Loucy (cell line): ENCODE results near the gene DHX34.

Experiments used
- H2AFZ ChIP-seq: fragments of 200-600 bp; sonication (generic); 2 replicates; pipeline ENCODE4 v1.6.0; 2016; ENCODE audit warnings: antibody characterized with exemption, mild to moderate bottlenecking, low read length, moderate library complexity
- H3F3A ChIP-seq: fragments of 200-600 bp; 2 replicates; pipeline ENCODE4 v1.6.0; 2016; ENCODE audit warnings: antibody characterized with exemption, low read depth, mild to moderate bottlenecking
- H3K27me3 ChIP-seq: fragments of 200-600 bp; sonication (generic); 2 replicates; pipeline ENCODE4 v1.6.1; 2014; ENCODE audit warnings: low read length, mild to moderate bottlenecking; ENCODE audit not compliant: insufficient read depth, poor library complexity, severe bottlenecking
- H3K36me3 ChIP-seq: fragments of 200-600 bp; sonication (generic); 2 replicates; pipeline ENCODE4 v1.6.1; 2016; ENCODE audit warnings: low read length; ENCODE audit not compliant: insufficient read depth
- H3K4me1 ChIP-seq: fragments of 200-600 bp; sonication (generic); 2 replicates; pipeline ENCODE4 v1.5.1; 2014; ENCODE audit warnings: low read length, mild to moderate bottlenecking; ENCODE audit not compliant: insufficient read depth, poor library complexity, severe bottlenecking
- H3K4me2 ChIP-seq: fragments of 200-600 bp; sonication (generic); 2 replicates; pipeline ENCODE4 v1.6.0; 2014; ENCODE audit warnings: antibody characterized with exemption, low read length, low read depth, mild to moderate bottlenecking; ENCODE audit not compliant: poor library complexity, severe bottlenecking
- H3K4me3 ChIP-seq: fragments of 200-600 bp; sonication (generic); 2 replicates; pipeline ENCODE4 v1.5.1; 2014; ENCODE audit warnings: low read length, mild to moderate bottlenecking, mixed read lengths; ENCODE audit not compliant: poor library complexity, severe bottlenecking
- H3K79me2 ChIP-seq: fragments of 200-600 bp; sonication (generic); 2 replicates; pipeline ENCODE4 v1.6.1; 2014; ENCODE audit warnings: low read length; ENCODE audit not compliant: insufficient read depth
- H3K9ac ChIP-seq: fragments of 200-600 bp; sonication (generic); 2 replicates; pipeline ENCODE4 v1.6.0; 2014; ENCODE audit warnings: mild to moderate bottlenecking, low read depth, low read length, moderate library complexity; ENCODE audit not compliant: poor library complexity, severe bottlenecking
- H3K9me2 ChIP-seq: fragments of 200-600 bp; sonication (generic); replicated peaks from 2 replicates; pipeline ENCODE4 v1.6.1; 2016; ENCODE audit warnings: low read depth, low read length, mixed read lengths
- H3K9me3 ChIP-seq: fragments of 200-600 bp; sonication (generic); 2 replicates; pipeline ENCODE4 v1.6.1; 2014; ENCODE audit warnings: mild to moderate bottlenecking, antibody characterized with exemption, low read length, low read depth; ENCODE audit not compliant: insufficient read depth
- H4K20me1 ChIP-seq: fragments of 200-600 bp; sonication (generic); 2 replicates; pipeline ENCODE4 v1.6.0; 2014; ENCODE audit warnings: antibody characterized with exemption, low read length, mild to moderate bottlenecking; ENCODE audit not compliant: insufficient read depth, poor library complexity, severe bottlenecking
- EZH2phosphoT487 ChIP-seq: fragments of 200-600 bp; IDR thresholded peaks from 2 replicates; pipeline ENCODE4 v1.6.1; 2018; ENCODE audit warnings: antibody characterized with exemption, mild to moderate bottlenecking, moderate library complexity, borderline replicate concordance
- TF ChIP-seq, protein P1 (sequence below): fragments of 200-600 bp; sonication (generic); conservative IDR thresholded peaks from 2 replicates; pipeline ENCODE4 v1.5.1; 2014; ENCODE audit warnings: mild to moderate bottlenecking, antibody characterized with exemption, low read length

DHX34 gene

DNA sequence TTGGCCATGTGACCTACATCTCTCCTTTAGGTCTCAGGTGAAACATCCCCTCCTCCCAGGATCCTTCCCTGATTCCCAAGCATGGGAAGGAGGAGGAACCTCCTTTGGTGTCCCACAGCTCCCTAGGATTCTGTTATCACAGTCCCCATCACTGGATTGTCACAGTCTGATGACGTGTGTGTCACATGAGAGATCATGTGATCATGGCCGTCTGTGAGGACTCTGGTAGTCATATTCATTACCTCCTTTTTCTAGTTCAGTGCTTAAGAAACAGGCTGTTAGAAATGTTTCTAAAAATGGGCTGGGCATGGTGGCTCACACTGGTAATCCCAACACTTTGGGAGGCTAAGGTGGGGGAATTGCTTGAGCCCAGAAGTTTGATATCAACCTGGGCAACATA lies 3.0 kb downstream of the DHX34 start:
- H2AFZ ChIP-seq = 0 out of 2 replicates have a peak overlapping the region, but pooled peaks have one; percentile 47
- H3K27me3 ChIP-seq = no peaks in the 10 kb centered on the region
- peak overlapping the region; percentile 64 for H3K9ac ChIP-seq
- H3K4me3 ChIP-seq = peak overlapping the region; percentile 72
- peaks cover 48% of the 10 kb centered on the region for H3K79me2 ChIP-seq
- no peak for TF ChIP-seq EZH2phosphoT487
- H3F3A ChIP-seq = no peaks in the 10 kb centered on the region
- H3K4me2 ChIP-seq = peak overlapping the region; percentile 90
- H3K9me2 ChIP-seq = no peaks in the 10 kb centered on the region
- peaks cover 22% of the 10 kb centered on the region for H3K4me1 ChIP-seq
- H3K9me3 ChIP-seq = no peaks in the 10 kb centered on the region
- peaks cover 34% of the 10 kb centered on the region; the same call in 1 of the 2 replicates for H3K36me3 ChIP-seq
- H4K20me1 ChIP-seq = peaks cover 13% of the 10 kb centered on the region

DNA sequence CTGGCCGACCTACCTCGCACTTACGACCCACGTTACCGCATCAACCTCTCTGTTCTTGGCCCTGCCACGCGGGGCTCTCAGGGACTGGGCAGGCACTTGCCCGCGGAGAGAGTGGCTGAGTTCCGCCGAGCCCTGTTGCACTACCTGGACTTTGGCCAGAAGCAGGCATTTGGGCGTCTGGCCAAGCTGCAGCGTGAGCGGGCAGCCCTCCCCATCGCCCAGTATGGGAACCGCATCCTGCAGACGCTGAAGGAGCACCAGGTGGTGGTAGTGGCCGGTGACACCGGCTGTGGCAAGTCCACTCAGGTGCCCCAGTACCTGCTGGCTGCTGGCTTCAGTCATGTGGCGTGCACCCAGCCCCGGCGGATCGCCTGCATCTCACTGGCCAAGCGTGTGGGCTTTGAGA lies 4.2 kb downstream of the DHX34 start:
- H3K36me3 ChIP-seq = peaks cover 47% of the 10 kb centered on the region; the same call in 1 of the 2 replicates

DNA sequence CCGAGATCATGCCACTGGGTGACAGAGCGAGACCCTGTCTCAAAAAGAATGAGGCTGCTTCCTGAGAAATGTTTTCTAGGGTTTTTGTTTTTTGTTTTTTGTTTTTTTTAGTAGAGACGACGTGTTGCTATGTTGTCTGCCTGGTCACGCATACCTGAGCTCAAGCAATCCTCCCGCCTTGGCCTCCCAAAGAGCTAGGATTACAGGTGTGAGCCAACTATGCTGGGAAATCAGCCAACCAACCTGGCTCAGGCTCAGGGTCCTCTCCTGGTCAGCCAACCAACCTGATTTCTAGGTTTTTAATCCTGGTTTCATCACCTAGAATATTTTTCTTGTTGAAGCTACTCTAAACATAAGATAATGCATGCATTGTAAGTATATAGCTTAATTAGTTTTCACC lies 7.8 kb downstream of the DHX34 start:
- Histone ChIP-seq H2AFZ (no peak overlapping the region), H3K9ac (no peak overlapping the region), H3K4me1 (peaks cover 4% of the 10 kb centered on the region), H3K36me3 (peaks cover 71% of the 10 kb centered on the region; the same call in 1 of the 2 replicates), H3F3A (no peaks in the 10 kb centered on the region), H3K9me2 (no peaks in the 10 kb centered on the region), H3K4me2 (no peak overlapping the region), H3K27me3 (no peaks in the 10 kb centered on the region), H4K20me1 (no peaks in the 10 kb centered on the region), H3K79me2 (peaks cover 27% of the 10 kb centered on the region), H3K4me3 (no peak overlapping the region), H3K9me3 (no peaks in the 10 kb centered on the region)
- TF ChIP-seq, protein P1, sequence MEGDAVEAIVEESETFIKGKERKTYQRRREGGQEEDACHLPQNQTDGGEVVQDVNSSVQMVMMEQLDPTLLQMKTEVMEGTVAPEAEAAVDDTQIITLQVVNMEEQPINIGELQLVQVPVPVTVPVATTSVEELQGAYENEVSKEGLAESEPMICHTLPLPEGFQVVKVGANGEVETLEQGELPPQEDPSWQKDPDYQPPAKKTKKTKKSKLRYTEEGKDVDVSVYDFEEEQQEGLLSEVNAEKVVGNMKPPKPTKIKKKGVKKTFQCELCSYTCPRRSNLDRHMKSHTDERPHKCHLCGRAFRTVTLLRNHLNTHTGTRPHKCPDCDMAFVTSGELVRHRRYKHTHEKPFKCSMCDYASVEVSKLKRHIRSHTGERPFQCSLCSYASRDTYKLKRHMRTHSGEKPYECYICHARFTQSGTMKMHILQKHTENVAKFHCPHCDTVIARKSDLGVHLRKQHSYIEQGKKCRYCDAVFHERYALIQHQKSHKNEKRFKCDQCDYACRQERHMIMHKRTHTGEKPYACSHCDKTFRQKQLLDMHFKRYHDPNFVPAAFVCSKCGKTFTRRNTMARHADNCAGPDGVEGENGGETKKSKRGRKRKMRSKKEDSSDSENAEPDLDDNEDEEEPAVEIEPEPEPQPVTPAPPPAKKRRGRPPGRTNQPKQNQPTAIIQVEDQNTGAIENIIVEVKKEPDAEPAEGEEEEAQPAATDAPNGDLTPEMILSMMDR = no peak
- no peak for TF ChIP-seq EZH2phosphoT487

More for the DNA sequence above, 4.2 kb downstream of the DHX34 start:
- H3K4me2 ChIP-seq = no peak overlapping the region
- H2AFZ ChIP-seq = no peak overlapping the region
- no peaks in the 10 kb centered on the region for H3K9me2 ChIP-seq
- H3K27me3 ChIP-seq = no peaks in the 10 kb centered on the region
- H3F3A ChIP-seq = no peaks in the 10 kb centered on the region
- peaks cover 48% of the 10 kb centered on the region for H3K79me2 ChIP-seq
- no peak overlapping the region for H3K4me3 ChIP-seq
- H3K9ac ChIP-seq = no peak overlapping the region
- peaks cover 22% of the 10 kb centered on the region for H3K4me1 ChIP-seq
- no peaks in the 10 kb centered on the region for H3K9me3 ChIP-seq
- TF ChIP-seq, protein P1 = no peak
- TF ChIP-seq EZH2phosphoT487 = no peak
- H4K20me1 ChIP-seq = peaks cover 13% of the 10 kb centered on the region
